ENCODE measurements around the gene SNRK. TPM values are rescaled to one million over a fixed set of nuclear protein-coding genes. Genes with fewer than 3 reads are reported as not detected.
A peak's percentile ranks its signal among the peaks of the same experiment; 100 is the strongest.

Gene SNRK
- total and polyA plus RNA-seq, 11 donors, result 9.3 to 41.5 (median 23.0) TPM

DNA sequence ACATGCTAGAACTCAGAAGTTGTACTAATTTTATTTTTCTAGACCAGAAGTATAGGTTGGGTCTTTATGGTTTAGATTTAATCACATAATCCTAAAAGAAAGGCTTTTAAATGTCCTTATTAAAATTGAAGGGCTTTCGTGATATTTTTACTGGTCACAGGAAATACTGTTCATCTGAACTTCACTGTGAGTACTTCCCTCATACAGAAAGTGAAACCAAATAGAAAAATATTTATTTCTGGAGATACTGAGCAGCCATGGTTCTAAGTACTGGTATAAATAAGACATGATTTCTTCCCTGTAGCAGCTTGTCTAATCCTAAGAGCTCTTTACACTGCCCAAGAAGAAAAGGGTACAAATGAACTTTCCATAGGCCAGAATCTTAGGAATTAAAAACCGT is 2.0 kb downstream of the SNRK start:
- peaks cover 22 to 72% (median 59%) of the 10 kb centered on the region in 12 donors for H3K4me1 ChIP-seq
- 4 to 21% (median 13%) methylated on average over 2 of the region's 2 CpGs for WGBS, 4 donors
- H3K9me3 ChIP-seq, result no peaks in the 10 kb centered on the region
- intact Hi-C loops (cut with DNase I), result loop anchor here in 9 of 10 donors (2.0 to 10.0 kb wide), 10 partner anchors 39 to 214 kb away; no protein-coding TSS in a partner anchor
- DNase-seq (no peak), ATAC-seq (peak in 1 of 4 donors; percentile 32)
- TF ChIP-seq, protein P1, sequence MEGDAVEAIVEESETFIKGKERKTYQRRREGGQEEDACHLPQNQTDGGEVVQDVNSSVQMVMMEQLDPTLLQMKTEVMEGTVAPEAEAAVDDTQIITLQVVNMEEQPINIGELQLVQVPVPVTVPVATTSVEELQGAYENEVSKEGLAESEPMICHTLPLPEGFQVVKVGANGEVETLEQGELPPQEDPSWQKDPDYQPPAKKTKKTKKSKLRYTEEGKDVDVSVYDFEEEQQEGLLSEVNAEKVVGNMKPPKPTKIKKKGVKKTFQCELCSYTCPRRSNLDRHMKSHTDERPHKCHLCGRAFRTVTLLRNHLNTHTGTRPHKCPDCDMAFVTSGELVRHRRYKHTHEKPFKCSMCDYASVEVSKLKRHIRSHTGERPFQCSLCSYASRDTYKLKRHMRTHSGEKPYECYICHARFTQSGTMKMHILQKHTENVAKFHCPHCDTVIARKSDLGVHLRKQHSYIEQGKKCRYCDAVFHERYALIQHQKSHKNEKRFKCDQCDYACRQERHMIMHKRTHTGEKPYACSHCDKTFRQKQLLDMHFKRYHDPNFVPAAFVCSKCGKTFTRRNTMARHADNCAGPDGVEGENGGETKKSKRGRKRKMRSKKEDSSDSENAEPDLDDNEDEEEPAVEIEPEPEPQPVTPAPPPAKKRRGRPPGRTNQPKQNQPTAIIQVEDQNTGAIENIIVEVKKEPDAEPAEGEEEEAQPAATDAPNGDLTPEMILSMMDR (IDR thresholded peaks at IDR 0.05), result no peak
- no peak for TF ChIP-seq POLR2A (IDR thresholded peaks at IDR 0.05)
- peaks cover 0 to 16% (median 9%) of the 10 kb centered on the region in 9 donors for H3K36me3 ChIP-seq
- H3K27me3 ChIP-seq, result no peaks in the 10 kb centered on the region
- H3K27ac ChIP-seq, result peak overlapping the region; percentile 56 to 97 (median 92)
- H3K4me3 ChIP-seq, result peak overlapping the region; percentile 60 to 84 (median 74)

DNA sequence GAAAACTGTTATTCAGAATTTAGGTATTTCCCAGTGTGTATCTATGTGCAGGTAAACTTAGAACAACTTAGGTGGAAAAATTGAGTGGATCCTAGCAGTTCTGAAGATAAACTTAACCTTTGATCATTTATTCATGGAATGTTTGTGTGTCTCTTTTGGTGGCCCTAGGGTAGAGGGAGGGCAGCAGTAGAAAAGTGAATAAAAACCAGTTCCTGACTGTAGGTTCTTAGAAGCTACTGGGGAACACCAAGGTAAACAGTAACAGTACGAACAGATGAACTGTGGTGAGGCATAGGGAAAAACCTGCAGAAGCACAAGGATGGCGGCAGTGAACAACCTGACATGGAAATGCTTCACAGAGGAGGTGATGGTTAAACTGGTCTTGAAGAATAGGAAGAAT is 2.5 kb downstream of the SNRK start:
- H3K9me3 ChIP-seq, result no peaks in the 10 kb centered on the region
- no peak for DNase-seq
- no peak for ATAC-seq
- no peaks in the 10 kb centered on the region for H3K27me3 ChIP-seq
- intact Hi-C loops (cut with DNase I), result loop anchor here in 9 of 10 donors (2.0 to 10.0 kb wide), 10 partner anchors 38 to 213 kb away; no protein-coding TSS in a partner anchor
- peak overlapping the region in 11 of 12 donors; percentile 60 to 84 (median 72) for H3K4me3 ChIP-seq
- peak overlapping the region; percentile 56 to 97 (median 92) for H3K27ac ChIP-seq
- TF ChIP-seq, protein P1 (IDR thresholded peaks at IDR 0.05), result no peak
- TF ChIP-seq POLR2A (IDR thresholded peaks at IDR 0.05), result no peak
- H3K4me1 ChIP-seq, result peaks cover 22 to 77% (median 62%) of the 10 kb centered on the region in 12 donors
- peaks cover 0 to 16% (median 9%) of the 10 kb centered on the region in 9 donors for H3K36me3 ChIP-seq
- WGBS, 4 donors, result 45 to 69% (median 59%) methylated on average over 2 of the region's 2 CpGs

GRCh38 chr3:43289401-43289800 is 3.1 kb downstream of the SNRK start:
- ATAC-seq, result no peak
- H3K27ac ChIP-seq, result peak overlapping the region; percentile 56 to 97 (median 92)
- TF ChIP-seq, protein P1 (IDR thresholded peaks at IDR 0.05), result no peak
- no peak for TF ChIP-seq POLR2A (IDR thresholded peaks at IDR 0.05)
- no peaks in the 10 kb centered on the region for H3K9me3 ChIP-seq
- no peak for DNase-seq
- no peaks in the 10 kb centered on the region for H3K27me3 ChIP-seq
- H3K36me3 ChIP-seq, result peaks cover 0 to 16% (median 9%) of the 10 kb centered on the region in 9 donors
- peaks cover 22 to 83% (median 67%) of the 10 kb centered on the region in 12 donors for H3K4me1 ChIP-seq
- WGBS, 4 donors, result 20 to 43% (median 28%) methylated on average over 2 of the region's 2 CpGs
- intact Hi-C loops (cut with DNase I), result loop anchor here in 9 of 10 donors (2.0 to 10.0 kb wide), 10 partner anchors 38 to 213 kb away; no protein-coding TSS in a partner anchor
- H3K4me3 ChIP-seq, result peak overlapping the region in 11 of 12 donors; percentile 60 to 84 (median 72)

DNA sequence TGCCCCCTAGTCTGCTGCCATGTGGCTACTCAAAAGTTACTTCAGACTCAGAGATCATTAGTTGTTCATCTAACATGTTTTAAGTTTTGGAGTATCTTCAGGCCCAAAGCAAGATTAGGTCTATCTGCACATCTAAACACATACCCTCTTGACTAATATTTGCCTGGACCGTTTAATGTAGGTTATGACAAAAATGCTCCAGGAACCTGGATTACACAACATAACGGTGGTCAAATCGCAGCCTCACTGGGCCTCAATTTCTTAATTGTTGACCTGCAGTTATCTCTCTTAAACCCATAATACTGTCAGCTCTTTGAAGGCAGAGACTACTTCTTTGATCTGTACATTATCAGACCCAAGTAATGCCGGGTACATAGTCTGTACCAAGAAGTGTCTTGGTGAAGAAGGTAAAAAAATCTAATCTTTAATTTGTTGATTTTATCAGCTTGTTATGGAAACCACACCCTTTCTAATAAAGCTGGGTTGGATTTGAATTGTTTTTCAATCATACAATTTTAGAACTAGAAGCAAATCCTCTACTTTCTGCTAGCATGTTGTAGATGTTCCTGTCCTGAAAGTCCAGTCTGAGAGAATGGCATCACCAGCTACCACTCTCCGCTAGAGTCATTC is 3.6 kb downstream of the SNRK start:
- DNase-seq (no peak), ATAC-seq (no peak)
- Histone ChIP-seq H3K4me1 (peaks cover 24 to 87% (median 69%) of the 10 kb centered on the region in 12 donors), H3K27me3 (no peaks in the 10 kb centered on the region), H3K9me3 (no peaks in the 10 kb centered on the region), H3K4me3 (peak overlapping the region in 9 of 12 donors; percentile 60 to 84 (median 72)), H3K27ac (peak overlapping the region in 11 of 12 donors; percentile 86 to 97 (median 92)), H3K36me3 (peaks cover 0 to 16% (median 9%) of the 10 kb centered on the region in 9 donors)
- intact Hi-C loops (cut with DNase I), result loop anchor here (2.0 to 10.0 kb wide), 12 partner anchors 37 to 213 kb away; no protein-coding TSS in a partner anchor
- TF ChIP-seq POLR2A (IDR thresholded peaks at IDR 0.05), result no peak
- TF ChIP-seq, protein P1 (IDR thresholded peaks at IDR 0.05), result no peak
- WGBS, 4 donors, result 54 to 64% (median 59%) methylated on average over 5 of the region's 5 CpGs

Data from heart left ventricle (tissue), 16 donors.